Measurements from ENCODE around the gene DPY19L1.
A peak's percentile ranks its signal among the peaks of the same experiment; 100 is the strongest.
"Not testable (repeated sequence)": the region's sequence is repeated elsewhere in the genome, so short reads cannot be mapped to it uniquely, and the experiment has no call there.

The DPY19L1 gene

DNA sequence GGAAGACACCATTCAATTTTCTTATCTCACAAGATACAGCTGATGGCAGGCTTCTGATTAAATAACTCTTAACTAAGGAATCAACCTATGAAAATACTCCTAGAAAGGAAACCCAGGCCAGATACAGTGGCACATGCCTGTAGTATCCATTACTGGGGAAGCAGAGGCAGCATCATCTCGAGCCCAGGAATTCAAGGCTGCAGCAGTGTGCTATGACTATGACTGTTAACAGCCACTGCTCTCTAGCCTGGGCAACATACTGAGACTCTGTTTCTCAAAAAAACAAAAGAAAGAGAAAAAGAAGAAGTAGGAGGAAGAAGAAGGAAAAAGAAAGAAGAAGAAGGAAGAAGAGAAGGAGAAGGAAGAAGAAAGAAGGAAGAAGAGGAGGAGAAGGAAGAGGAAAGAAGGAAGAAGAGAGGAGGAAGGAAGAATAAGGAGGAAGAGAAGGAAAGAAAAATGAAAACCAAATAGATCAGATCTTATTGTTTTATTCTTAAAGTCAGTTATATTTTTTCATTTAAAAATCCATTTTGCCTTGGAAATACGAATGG lies 18.0 kb downstream of the DPY19L1 start:
- DNase-seq = peak in 1 of 2 experiments; percentile 55
- TF ChIP-seq POLR2A (IDR thresholded peaks at IDR 0.05; ENCODE audit: low read length) = no peak

DNA sequence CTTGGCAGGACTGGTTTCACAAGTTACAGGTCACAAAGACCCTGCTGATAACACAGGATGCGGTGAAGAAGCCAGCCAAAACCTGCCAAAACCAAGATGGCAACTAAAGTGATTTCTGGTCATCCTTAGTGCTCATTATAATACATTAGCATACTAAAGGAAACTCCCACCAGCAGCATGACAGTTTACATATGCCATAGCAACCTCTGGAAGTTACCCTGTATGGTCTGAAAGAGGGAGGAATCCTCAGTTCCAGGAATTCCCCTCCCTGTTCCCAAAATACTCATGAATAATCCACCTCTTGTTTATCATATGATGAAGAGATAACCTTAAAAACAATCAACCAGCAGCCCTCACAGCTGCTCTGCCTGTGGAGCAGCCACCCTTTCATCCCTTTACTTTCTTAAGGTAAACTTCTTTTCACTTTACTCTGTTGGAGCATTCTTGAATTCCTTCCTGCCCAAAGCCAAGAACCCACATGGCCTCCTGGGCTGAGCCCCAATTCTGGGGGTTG lies 21.9 kb downstream of the DPY19L1 start:
- no peak for DNase-seq
- TF ChIP-seq POLR2A (IDR thresholded peaks at IDR 0.05; ENCODE audit: low read length) = no peak
- TF ChIP-seq GATA1 (IDR thresholded peaks at IDR 0.05; ENCODE audit: low read depth, low read length) = no peak

GRCh38 chr7:35012160-35012559 lies 25.1 kb downstream of the DPY19L1 start:
- DNase-seq = no peak
- TF ChIP-seq POLR2A (IDR thresholded peaks at IDR 0.05; ENCODE audit: low read length) (no peak), GATA1 (IDR thresholded peaks at IDR 0.05; ENCODE audit: low read depth, low read length) (no peak)

- no peak for DNase-seq
- TF ChIP-seq GATA1 (IDR thresholded peaks at IDR 0.05; ENCODE audit: low read depth, low read length) (no peak), POLR2A (IDR thresholded peaks at IDR 0.05; ENCODE audit: low read length) (no peak)
These were observed 26.2 kb downstream of the DPY19L1 start for GRCh38 chr7:35011085-35011484.

DNA sequence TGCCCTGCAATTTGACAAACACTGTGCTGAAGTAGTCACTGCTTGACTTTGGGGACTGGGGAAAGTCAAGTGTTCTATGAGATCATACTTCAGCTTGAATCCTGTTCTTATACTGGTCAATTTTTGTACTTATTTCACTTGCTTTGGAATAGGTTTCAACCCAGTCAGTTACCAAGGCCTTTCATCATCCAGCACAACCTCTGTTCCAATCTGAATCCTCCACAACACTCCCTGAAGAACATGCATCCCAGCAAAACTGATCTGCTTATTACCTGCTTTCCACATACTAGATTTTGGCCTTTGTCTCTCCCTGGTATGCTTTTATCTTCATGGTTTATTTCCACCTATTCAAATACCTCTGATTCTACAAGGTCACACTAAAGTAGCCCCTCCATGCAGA lies 29.5 kb downstream of the DPY19L1 start:
- DNase-seq = peak in 1 of 2 experiments; percentile 36
- no peak for TF ChIP-seq POLR2A (IDR thresholded peaks at IDR 0.05; ENCODE audit: low read length)
- no peak for TF ChIP-seq GATA1 (IDR thresholded peaks at IDR 0.05; ENCODE audit: low read depth, low read length)

DNA sequence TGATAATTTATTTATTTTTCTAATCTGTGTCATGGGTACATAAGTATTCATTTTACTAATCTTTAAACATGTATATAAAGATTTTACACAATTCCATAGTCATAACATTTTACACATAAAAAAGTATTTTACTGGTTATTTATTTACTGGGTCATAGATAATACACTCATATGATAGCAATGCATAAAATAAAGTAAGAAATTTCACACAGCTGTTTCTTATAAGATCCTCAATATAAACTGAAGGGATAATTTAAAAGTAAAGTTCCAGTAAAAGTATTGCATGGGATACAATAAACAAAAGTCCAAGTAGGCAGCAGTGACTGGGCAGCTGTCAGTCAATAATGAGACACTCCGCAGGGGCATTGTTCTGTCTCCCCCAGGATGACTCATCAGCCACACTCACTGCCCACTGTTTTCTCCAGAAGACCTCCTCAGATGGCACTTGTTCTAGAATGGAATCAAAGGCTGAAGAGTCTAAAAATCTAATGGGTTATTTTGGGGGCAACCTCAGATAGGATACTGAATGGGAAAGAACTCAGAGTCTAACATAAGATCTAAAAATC lies 32.7 kb downstream of the DPY19L1 start:
- TF ChIP-seq GATA1 (IDR thresholded peaks at IDR 0.05; ENCODE audit: low read depth, low read length) (no peak), POLR2A (IDR thresholded peaks at IDR 0.05; ENCODE audit: low read length) (no peak)
- DNase-seq = peak in 1 of 2 experiments; percentile 13

DNA sequence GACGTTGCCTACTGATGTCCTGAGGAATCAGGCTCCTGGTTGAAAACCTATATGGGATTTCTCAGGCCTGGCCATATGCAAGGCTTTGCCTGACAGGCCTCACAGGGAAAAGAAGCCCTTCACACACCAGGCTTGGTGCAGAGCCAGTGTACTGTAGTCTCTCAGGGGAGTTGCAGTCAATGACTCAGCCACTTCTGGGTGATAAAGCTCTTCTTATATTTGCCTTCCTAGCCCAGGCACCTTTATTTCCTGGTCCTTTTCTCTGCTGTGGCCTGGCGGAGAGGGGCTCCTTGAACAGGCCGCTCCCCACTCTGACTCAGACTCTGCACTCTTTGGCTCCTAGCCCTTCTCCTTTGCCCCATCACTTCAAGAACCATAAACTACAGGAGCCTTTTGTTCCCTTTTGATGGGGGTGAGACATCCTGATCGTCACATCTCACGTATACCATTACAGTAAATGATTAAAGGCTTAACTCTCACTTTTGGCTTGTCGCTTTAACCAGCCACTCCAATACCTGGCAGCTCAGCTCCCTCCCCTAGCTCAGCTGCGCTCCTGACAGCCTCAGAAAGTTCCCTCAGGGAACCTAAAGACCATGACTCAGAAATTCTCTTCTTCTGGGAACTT lies 33.5 kb downstream of the DPY19L1 start:
- TF ChIP-seq GATA1 (IDR thresholded peaks at IDR 0.05; ENCODE audit: low read depth, low read length) (no peak), POLR2A (IDR thresholded peaks at IDR 0.05; ENCODE audit: low read length) (no peak)
- peak; percentile 71 to 82 for DNase-seq

DNA sequence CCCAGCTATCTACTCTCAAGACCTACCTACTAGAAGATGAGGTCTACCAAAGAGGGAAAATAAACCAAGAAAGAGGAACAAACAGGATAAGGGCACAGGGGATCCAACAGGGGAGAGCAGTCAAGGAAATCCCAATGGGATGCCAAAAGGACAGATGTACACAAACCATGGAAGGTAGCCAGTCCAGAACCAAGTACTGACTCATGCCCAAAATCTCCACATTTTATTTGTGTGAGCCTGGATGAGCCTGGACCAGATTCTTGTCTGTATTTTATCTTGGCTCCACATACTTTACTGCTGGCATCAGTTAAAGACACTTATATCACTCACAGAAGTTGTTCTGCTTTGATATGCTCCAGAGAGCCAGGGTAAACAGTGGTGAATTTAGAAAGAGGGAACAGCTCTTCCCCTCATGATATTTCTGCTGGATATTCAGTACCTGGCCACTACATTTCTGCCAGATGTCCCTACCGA lies 34.1 kb downstream of the DPY19L1 start:
- DNase-seq = peak; percentile 47 to 53

DNA sequence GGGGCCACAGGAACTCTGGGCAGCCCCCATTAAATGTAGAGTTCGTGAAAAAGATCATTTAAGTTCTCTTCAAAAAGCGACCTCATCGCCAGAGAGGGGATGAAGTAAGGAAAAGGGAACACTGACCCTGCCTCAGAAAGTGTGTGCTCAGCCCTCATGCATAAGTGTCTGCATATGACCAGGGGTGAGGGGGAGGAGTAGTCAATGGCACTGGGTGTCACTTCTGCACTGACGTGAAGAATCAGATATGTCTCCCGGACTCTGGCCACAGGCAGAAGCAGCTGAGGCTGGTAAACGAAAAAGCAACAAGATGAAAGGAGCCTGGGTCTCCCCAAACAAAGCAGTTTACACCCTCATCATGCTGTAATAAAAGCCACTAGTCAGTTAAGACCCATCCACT lies 39.0 kb downstream of the DPY19L1 start:
- peak; percentile 7 to 13 for DNase-seq

DNA sequence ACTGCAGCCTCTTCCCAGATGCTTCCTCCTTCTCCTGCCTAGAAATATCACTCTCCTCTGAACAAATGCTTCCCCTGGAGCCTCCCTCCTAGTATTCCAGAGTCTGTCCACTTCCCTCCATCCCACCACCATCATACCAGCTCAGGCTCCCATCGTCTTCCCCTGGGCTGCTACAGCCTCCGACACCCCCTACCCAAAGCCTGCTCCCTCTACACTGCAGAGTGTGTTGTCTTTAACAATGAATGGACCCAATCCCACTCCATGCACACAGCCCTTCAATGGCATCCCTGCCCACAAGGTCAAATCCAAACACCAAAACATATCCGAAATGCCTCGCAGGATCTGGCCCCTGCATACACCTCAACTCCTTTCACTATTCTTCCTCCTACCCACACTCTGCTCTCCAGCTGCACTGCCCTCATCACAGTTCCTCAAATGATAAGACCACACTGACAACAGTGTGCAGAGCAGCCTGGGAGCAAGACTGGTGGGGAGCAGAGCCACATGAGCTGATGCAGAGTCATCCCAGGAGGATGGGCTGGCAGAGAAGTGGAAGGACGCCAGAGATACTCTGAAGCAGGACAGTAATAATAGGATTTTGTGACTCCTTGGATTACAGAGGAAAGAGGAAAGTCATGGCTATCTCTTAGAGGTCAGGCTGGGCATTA lies 40.7 kb downstream of the DPY19L1 start:
- peak; percentile 43 to 46 for DNase-seq

DNA sequence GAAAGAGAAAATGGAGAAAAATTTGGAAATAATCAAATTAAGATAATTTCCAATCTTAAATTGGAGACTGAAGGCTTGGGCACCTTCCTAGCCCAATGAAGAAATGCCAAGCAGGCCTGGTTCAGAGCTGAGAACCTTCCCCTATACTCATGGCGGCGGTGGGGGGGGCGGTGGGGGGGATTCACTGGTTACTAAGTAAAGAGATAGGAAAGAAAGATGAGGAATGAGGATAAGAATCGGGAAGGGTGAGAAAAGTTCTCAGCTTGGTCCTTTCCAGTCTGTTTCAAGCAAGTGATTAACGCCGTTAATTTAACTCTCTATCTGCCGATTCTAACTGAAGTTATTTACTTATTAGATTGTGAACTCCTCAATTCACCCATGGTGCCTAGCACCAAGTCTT lies 41.5 kb downstream of the DPY19L1 start:
- TF ChIP-seq GATA1 (IDR thresholded peaks at IDR 0.05; ENCODE audit: low read depth, low read length) (no peak), POLR2A (IDR thresholded peaks at IDR 0.05; ENCODE audit: low read length) (no peak)
- no peak for DNase-seq

DNA sequence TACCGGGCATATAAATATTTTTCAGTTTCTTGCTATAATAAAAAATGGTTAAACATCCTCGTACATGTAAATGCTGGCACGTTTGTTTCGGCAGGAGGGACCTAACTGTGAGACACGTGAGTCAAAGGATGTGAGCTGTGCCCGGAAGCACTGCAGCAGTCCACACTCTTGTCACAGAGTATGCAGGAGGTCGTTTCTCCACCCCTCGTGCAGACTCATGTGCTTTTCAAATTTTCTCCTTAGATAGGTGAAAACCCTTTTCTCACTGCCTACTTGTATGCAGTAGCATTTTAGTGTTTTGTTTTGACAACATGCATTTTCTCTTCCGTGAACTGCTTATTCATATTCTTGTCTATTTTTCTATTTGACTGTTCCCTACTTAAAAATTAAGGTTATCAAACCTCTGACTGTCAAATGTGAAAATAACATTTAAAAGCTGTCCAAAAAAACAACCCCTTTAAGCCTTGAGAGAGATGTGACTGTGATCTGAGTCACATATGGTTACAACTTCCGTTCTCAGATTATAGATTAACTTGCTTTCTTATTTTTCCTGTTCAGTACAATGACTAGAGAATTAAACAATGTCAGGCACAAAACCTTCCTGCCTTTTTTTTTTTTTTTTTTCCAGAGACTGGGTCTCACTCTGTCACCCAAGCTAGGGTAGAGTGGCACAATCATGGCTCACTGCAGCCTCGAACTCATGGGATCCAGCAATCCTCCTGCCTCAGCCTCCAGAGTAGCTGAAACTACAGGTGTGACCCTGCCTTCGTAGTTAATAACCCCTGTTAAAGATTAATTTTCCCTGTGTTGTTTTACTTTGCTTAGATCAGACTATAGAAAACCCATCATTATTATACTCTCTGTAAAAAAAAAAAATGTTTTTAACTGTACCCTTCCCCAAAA lies 45.1 kb downstream of the DPY19L1 start:
- TF ChIP-seq POLR2A (IDR thresholded peaks at IDR 0.05; ENCODE audit: low read length) (no peak), GATA1 (IDR thresholded peaks at IDR 0.05; ENCODE audit: low read depth, low read length) (no peak)
- no peak for DNase-seq

- DNase-seq = not testable (repeated sequence)
These were observed 48.7 kb downstream of the DPY19L1 start for GRCh38 chr7:34988442-34989125.

DNA sequence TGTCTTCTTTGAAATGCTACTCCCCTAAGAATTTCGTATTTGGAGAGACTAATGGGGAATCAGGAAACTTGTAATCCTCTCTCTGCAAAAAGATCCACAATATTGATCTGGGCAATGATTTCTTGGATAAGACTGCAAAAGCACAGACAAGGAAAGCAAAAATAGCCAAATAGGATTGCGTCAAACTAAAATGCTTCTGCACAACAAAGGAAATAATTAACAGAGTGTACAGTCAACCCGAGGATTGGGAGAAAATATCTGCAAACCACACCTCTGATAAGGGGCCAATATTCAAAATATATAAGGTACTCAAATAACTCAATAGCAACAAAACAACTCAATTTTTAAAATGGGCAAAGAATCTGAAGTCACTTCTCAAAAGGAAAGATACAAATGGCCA lies 52.1 kb downstream of the DPY19L1 start:
- DNase-seq = not testable (repeated sequence)

GRCh38 chr7:34984140-34984539 lies 53.1 kb downstream of the DPY19L1 start:
- DNase-seq = not testable (repeated sequence)
